ENCODE measurements around the gene USP20. TPM values are rescaled to one million over a fixed set of nuclear protein-coding genes. Genes with fewer than 3 reads are reported as not detected.

Gene USP20
- total and polyA plus RNA-seq, 10 of the 15 experiments (the other 5 are each of a cell fraction or from before 2014, with no cell fraction given), result 0.66 to 23.3 (median 11.0) TPM

GRCh38 chr9:129839324-129840023 lies 4.2 kb downstream of the USP20 start:
- WGBS (ENCODE audit: insufficient coverage, insufficient replicate concordance, low lambda C conversion rate, missing lambda C conversion rate), result 70% methylated on average over 10 of the region's 10 CpGs
- TF ChIP-seq RELB (IDR thresholded peaks at IDR 0.05; ENCODE audit: low read depth), result no peak
- no peak for TF ChIP-seq TARDBP (IDR thresholded peaks at IDR 0.05; ENCODE audit: borderline replicate concordance)
- TF ChIP-seq CTCF (IDR thresholded peaks at IDR 0.05 in 2 of 3, conservative IDR thresholded peaks at IDR 0.05 in 1 of 3; ENCODE audit: control insufficient read depth in 2 of 3, extremely low read depth in 1 of 3, insufficient read depth in 1 of 3, low read depth in 3 of 3, low read length in 3 of 3), result no peak
- TF ChIP-seq BRCA1 (IDR thresholded peaks at IDR 0.05; ENCODE audit: low read depth, low read length), result no peak
- no peak for TF ChIP-seq MTA3 (IDR thresholded peaks at IDR 0.05; ENCODE audit: borderline replicate concordance, low read length)
- in situ Hi-C loops (cut with MboI), result loop anchor here (25.0 kb wide), 1 partner anchor 1423 kb away; no protein-coding TSS in a partner anchor
- CTCF ChIA-PET, result no interaction called here
- Histone ChIP-seq H3K4me1 (ENCODE audit: control insufficient read depth, insufficient read depth, low read length) (peaks cover 7% of the 10 kb centered on the region; the same call in 1 of the 2 replicates), H4K20me1 (ENCODE audit: control insufficient read depth, insufficient read depth) (no peaks in the 10 kb centered on the region), H3K36me3 (ENCODE audit: control insufficient read depth in 2 of 2, insufficient read depth in 2 of 2, low read length in 1 of 2) (no peaks in the 10 kb centered on the region; a peak in 1 of 4 replicates), H3K27me3 (replicated peaks in 1 of 2; ENCODE audit: control insufficient read depth in 2 of 2, insufficient read depth in 2 of 2, low read length in 1 of 2) (no peaks in the 10 kb centered on the region; a peak in 1 of 4 replicates), H3K4me3 (no peak overlapping the region), H3K9me3 (replicated peaks; ENCODE audit: control insufficient read depth, insufficient read depth, low read length) (no peaks in the 10 kb centered on the region), H3K4me2 (ENCODE audit: control insufficient read depth, insufficient read depth) (no peak overlapping the region), H3K79me2 (ENCODE audit: control insufficient read depth, insufficient read depth, low read length) (peaks cover 21% of the 10 kb centered on the region), H2AFZ (ENCODE audit: control insufficient read depth, low read depth, low read length) (no peak overlapping the region), H3K27ac (ENCODE audit: control insufficient read depth, insufficient read depth) (no peak overlapping the region), H3K9ac (ENCODE audit: control insufficient read depth, insufficient read depth, low read length) (no peak overlapping the region)
- POLR2A ChIA-PET, result interaction anchor here (0.5 to 0.6 kb wide), 2 partner anchors 228 to 846 kb away, joined by 3 to 5 read pairs; no protein-coding TSS in a partner anchor
- DNase-seq (ENCODE audit: low read depth, low spot score) (no peak), FAIRE-seq (no peak), ATAC-seq (no peak)
- RAD21 ChIA-PET (ENCODE audit: unreplicated experiment), result no interaction called here
- SMC1A ChIA-PET (ENCODE audit: uncharacterized antibody, unreplicated experiment), result no interaction called here
- no TSS peak for BruUV-seq (replicated peaks)
- intact Hi-C loops (cut with micrococcal nuclease; ENCODE audit: unreplicated experiment), result no loop called here
